H1 (cell line): ENCODE results near the gene IDUA. TPM values are rescaled to one million over a fixed set of nuclear protein-coding genes. Genes with fewer than 3 reads are reported as not detected.
A peak's percentile ranks its signal among the peaks of the same experiment; 100 is the strongest.

Experiments used
- CTCF ChIA-PET: fragments of 300-600 bp; sonication (Branson Sonifier 250); formaldehyde crosslinking; loops from one replicate; lab custom pipeline; 2021; ENCODE audit not compliant: partially characterized antibody; lab: Charles Lee
- POLR2A ChIA-PET: fragments of 300-600 bp; sonication (Branson Sonifier 250); formaldehyde crosslinking; loops from one replicate; lab custom pipeline; 2021; ENCODE audit warnings: inconsistent platforms; ENCODE audit not compliant: partially characterized antibody; lab: Charles Lee
- DNase-seq, 2 experiments: peaks; one replicate each; pipeline versions ENCODE4 v3.0.0 to v3.0.0-alpha.2; 2010 to 2022; ENCODE audit warnings: low spot score in 2 of 2, low read depth in 1 of 2, mixed read lengths in 1 of 2
- FAIRE-seq: peaks from 2 replicates; lab custom pipeline; 2011; peaks lifted over from hg19 to GRCh38; lab: Jason Lieb, UNC
- H2AFZ ChIP-seq: 2 replicates; pipeline ENCODE4 v1.8.1; 2012; ENCODE audit warnings: low read length, inconsistent platforms
- H2AK5ac ChIP-seq: 2 replicates; pipeline ENCODE4 v1.6.1; 2013; ENCODE audit warnings: low read depth, low read length
- H2BK120ac ChIP-seq: replicated peaks from 2 replicates; pipeline ENCODE3; 2013; ENCODE audit warnings: low read depth, low read length, inconsistent platforms
- H2BK12ac ChIP-seq: 2 replicates; pipeline ENCODE4 v1.6.1; 2013; ENCODE audit warnings: low read depth, low read length
- H2BK15ac ChIP-seq: 2 replicates; pipeline ENCODE4 v1.6.1; 2013; ENCODE audit warnings: low read length
- H2BK20ac ChIP-seq: 2 replicates; pipeline ENCODE4 v1.6.1; 2013; ENCODE audit warnings: low read length
- H2BK5ac ChIP-seq: 2 replicates; pipeline ENCODE4 v1.6.1; 2013; ENCODE audit warnings: low read depth, low read length
- H3K14ac ChIP-seq: 2 replicates; pipeline ENCODE4 v1.6.1; 2013; ENCODE audit warnings: inconsistent platforms; ENCODE audit not compliant: insufficient read length
- H3K18ac ChIP-seq: 2 replicates; pipeline ENCODE4 v1.6.1; 2013; ENCODE audit warnings: low read length; ENCODE audit errors: extremely low read depth
- H3K23ac ChIP-seq: 2 replicates; pipeline ENCODE4 v1.6.1; 2013; ENCODE audit warnings: inconsistent platforms; ENCODE audit not compliant: insufficient read length
- H3K23me2 ChIP-seq: 2 replicates; pipeline ENCODE4 v1.6.1; 2013; ENCODE audit warnings: low read depth, low read length
- H3K27ac ChIP-seq: 2 replicates; pipeline ENCODE4 v1.6.1; 2011; ENCODE audit warnings: low read depth, low read length, inconsistent platforms
- H3K27me3 ChIP-seq, 4 experiments: replicated peaks in 1 of 4; 1 replicate in 1 of 4; 2 replicates in 3 of 4; pipeline versions ENCODE4 v1.6.1 to v1.8.1; 2011 to 2013; ENCODE audit warnings: low read length in 3 of 4, mild to moderate bottlenecking in 3 of 4, inconsistent platforms in 2 of 4, mixed read lengths in 2 of 4, moderate library complexity in 1 of 4; ENCODE audit not compliant: control insufficient read depth in 3 of 4, insufficient read depth in 3 of 4; ENCODE audit errors: extremely low read depth in 1 of 4
- H3K36me3 ChIP-seq, 4 experiments: 2 replicates each; pipeline versions ENCODE4 v1.6.1 to v1.8.1; 2011 to 2013; ENCODE audit warnings: mild to moderate bottlenecking in 4 of 4, low read length in 3 of 4, moderate library complexity in 2 of 4, control low read depth in 1 of 4, inconsistent platforms in 1 of 4; ENCODE audit not compliant: insufficient read depth in 4 of 4, control insufficient read depth in 2 of 4
- H3K4ac ChIP-seq: replicated peaks from 2 replicates; pipeline ENCODE3; 2013; ENCODE audit warnings: low read length, low read depth, mixed read lengths, inconsistent platforms; ENCODE audit not compliant: insufficient read length
- H3K4me1 ChIP-seq, 4 experiments: replicated peaks in 1 of 4; 1 replicate in 1 of 4; 2 replicates in 3 of 4; pipeline versions ENCODE4 v1.6.1 to v1.8.1; 2011 to 2013; ENCODE audit warnings: low read length in 3 of 4, inconsistent platforms in 2 of 4, mixed read lengths in 1 of 4; ENCODE audit not compliant: insufficient read depth in 4 of 4, control insufficient read depth in 3 of 4
- H3K4me2 ChIP-seq, 2 experiments: 2 replicates each; pipeline versions ENCODE4 v1.6.1 to v1.8.1; 2011 to 2013; ENCODE audit warnings: low read depth in 2 of 2, low read length in 2 of 2, control low read depth in 1 of 2, inconsistent platforms in 1 of 2, mild to moderate bottlenecking in 1 of 2; ENCODE audit not compliant: insufficient read depth in 1 of 2
- H3K4me3 ChIP-seq, 4 experiments: fragments of 200-600, 300-600 bp in 1 of 4; sonication (generic), shearing (Covaris generic), sonication (Bioruptor Twin) in 1 of 4; 2 replicates each; pipeline versions ENCODE4 v1.5.1 to v1.8.1; 2011 to 2016; ENCODE audit warnings: low read length in 4 of 4, low read depth in 3 of 4, control low read depth in 2 of 4, inconsistent platforms in 2 of 4, mild to moderate bottlenecking in 2 of 4, mixed read lengths in 1 of 4, moderate library complexity in 1 of 4; ENCODE audit not compliant: insufficient read depth in 2 of 4; ENCODE audit errors: extremely low read depth in 1 of 4
- H3K56ac ChIP-seq: replicated peaks from 2 replicates; pipeline ENCODE3; 2013; ENCODE audit warnings: low read depth, mild to moderate bottlenecking, mixed read lengths, low read length, inconsistent platforms; ENCODE audit not compliant: insufficient read length
- H3K79me1 ChIP-seq: 2 replicates; pipeline ENCODE4 v1.6.1; 2013; ENCODE audit warnings: low read depth, low read length, control low read depth
- H3K79me2 ChIP-seq, 2 experiments: 2 replicates each; pipeline versions ENCODE4 v1.6.1 to v1.8.1; 2012 to 2013; ENCODE audit warnings: low read length in 2 of 2, mild to moderate bottlenecking in 2 of 2, inconsistent platforms in 1 of 2; ENCODE audit not compliant: insufficient read depth in 2 of 2, control insufficient read depth in 1 of 2
- H3K9ac ChIP-seq, 4 experiments: replicated peaks in 1 of 4; 1 replicate in 1 of 4; 2 replicates in 3 of 4; pipeline versions ENCODE4 v1.6.1 to v1.8.1; 2011 to 2013; ENCODE audit warnings: low read depth in 3 of 4, low read length in 3 of 4, control low read depth in 2 of 4, mild to moderate bottlenecking in 2 of 4, moderate library complexity in 2 of 4, inconsistent platforms in 1 of 4; ENCODE audit errors: extremely low read depth in 1 of 4
- H3K9me3 ChIP-seq, 2 experiments: 2 replicates each; pipeline versions ENCODE4 v1.6.1 to v1.8.1; 2012 to 2013; ENCODE audit warnings: mild to moderate bottlenecking in 2 of 2, moderate library complexity in 2 of 2, control low read depth in 1 of 2, inconsistent platforms in 1 of 2, low read depth in 1 of 2, low read length in 1 of 2, mixed read lengths in 1 of 2; ENCODE audit not compliant: insufficient read depth in 2 of 2
- H4K20me1 ChIP-seq, 2 experiments: replicated peaks in 1 of 2; 2 replicates each; pipeline versions ENCODE3 to v1.8.1; 2011 to 2013; ENCODE audit warnings: inconsistent platforms in 2 of 2, low read length in 2 of 2, mild to moderate bottlenecking in 1 of 2; ENCODE audit not compliant: insufficient read depth in 2 of 2, control insufficient read depth in 1 of 2
- H4K5ac ChIP-seq: 2 replicates; pipeline ENCODE4 v1.6.1; 2013; ENCODE audit warnings: low read length, low read depth, mixed read lengths, inconsistent platforms; ENCODE audit not compliant: insufficient read length
- H4K8ac ChIP-seq: 2 replicates; pipeline ENCODE4 v1.8.0; 2013; ENCODE audit warnings: mild to moderate bottlenecking, moderate library complexity, low read length, inconsistent platforms; ENCODE audit not compliant: insufficient read depth; ENCODE audit errors: extremely low read depth
- H4K91ac ChIP-seq: replicated peaks from 2 replicates; pipeline ENCODE3; 2013; ENCODE audit warnings: low read length, mixed read lengths, inconsistent platforms; ENCODE audit not compliant: insufficient read length
- EZH2 ChIP-seq: fragments of 200-600 bp; sonication (generic); IDR thresholded peaks from 2 replicates; pipeline ENCODE4 v1.7.1; 2012; ENCODE audit warnings: low read depth, mild to moderate bottlenecking, moderate library complexity, low read length, inconsistent platforms; ENCODE audit not compliant: severe bottlenecking
- SP2 ChIP-seq: IDR thresholded peaks from 2 replicates; pipeline ENCODE4 v1.6.1; 2012; ENCODE audit warnings: mild to moderate bottlenecking, low read length, inconsistent platforms
- SRF ChIP-seq: IDR thresholded peaks from 2 replicates; pipeline ENCODE4 v1.6.1; 2011; ENCODE audit warnings: mild to moderate bottlenecking, low read depth, low read length, moderate library complexity
- SUZ12 ChIP-seq: fragments of 200-600 bp; sonication (generic); IDR thresholded peaks from 2 replicates; pipeline ENCODE4 v1.6.1; 2012; ENCODE audit warnings: mild to moderate bottlenecking, inconsistent platforms, low read length, moderate library complexity, mixed read lengths
- WGBS, 2 experiments: shearing (Covaris generic) in 1 of 2; methylation state at CpG; one replicate each; pipeline versions ENCODE4 v1.1.6 to v1.1.7; 2013 to 2015; ENCODE audit warnings: low lambda C conversion rate in 2 of 2, mixed read lengths in 2 of 2, inconsistent platforms in 1 of 2, low coverage in 1 of 2, missing lambda C conversion rate in 1 of 2; ENCODE audit not compliant: insufficient replicate concordance in 2 of 2, insufficient coverage in 1 of 2, insufficient read length in 1 of 2; ENCODE audit errors: extremely low coverage in 1 of 2, missing lambda C conversion rate in 1 of 2; 5-methylcytosine and 5-hydroxymethylcytosine counted together
- polyA plus RNA-seq, 7 experiments: library from polyadenylated mRNA; depleted of rRNA in 3 of 7; stranded (reverse) in 5 of 7; unstranded in 2 of 7; fragments of >200 nt in 5 of 7; fragments of 200-250 nt in 2 of 7; gene quantifications; 1 replicate in 5 of 7; 2 replicates in 1 of 7; 4 replicates in 1 of 7; pipeline versions ENCODE4 v1.2.1 to v1.2.3, GENCODE V29; 2011 to 2013; ENCODE audit warnings: missing spikeins in 2 of 7, mixed read lengths in 2 of 7
- total RNA-seq: library from RNA; stranded (reverse); fragmentation: NEBNext Ultra II Directional; extraction: Animal tissue kit (Norgen Biotek cat#: 25700); gene quantifications from 2 replicates; pipeline ENCODE4 v1.2.1, GENCODE V29; 2021

The IDUA gene
- total and polyA plus RNA-seq, 2 of the 8 experiments (the other 6 are each of a cell fraction or from before 2014, with no cell fraction given) = 2.8 to 4.8 TPM

DNA sequence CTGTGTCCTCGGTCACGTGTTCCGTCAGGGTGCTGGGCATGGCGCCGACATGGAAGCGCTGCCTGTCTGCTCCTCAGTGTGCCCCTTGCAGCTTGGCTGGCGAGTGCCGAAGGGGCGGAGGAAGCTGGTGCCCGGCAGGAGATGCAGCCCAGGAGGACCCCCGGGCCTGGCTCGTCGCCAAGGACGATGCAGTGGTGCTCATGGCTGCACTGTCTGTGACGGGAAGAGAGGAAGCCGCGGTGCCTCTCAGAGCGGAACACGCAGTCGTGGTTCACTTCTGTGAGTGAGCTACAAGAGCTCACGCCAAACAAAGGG, 62.7 kb downstream of the IDUA start:
- H3K23me2 ChIP-seq = no peaks in the 10 kb centered on the region
- H3K4ac ChIP-seq = no peak overlapping the region
- no peaks in the 10 kb centered on the region for H3K79me2 ChIP-seq
- no peak overlapping the region for H2BK20ac ChIP-seq
- H3K27me3 ChIP-seq = peaks cover 0 to 19% (median 12%) of the 10 kb centered on the region in 4 experiments; a peak in 6 of 7 replicates
- peak in 1 of 2 experiments; percentile 37 for DNase-seq
- peak overlapping the region; percentile 81; the same call in 1 of the 2 replicates for H2BK15ac ChIP-seq
- no peak overlapping the region for H3K4me3 ChIP-seq
- H4K91ac ChIP-seq = no peak overlapping the region
- no peak overlapping the region for H2BK12ac ChIP-seq
- POLR2A ChIA-PET = no interaction called here
- no peak overlapping the region for H3K9ac ChIP-seq
- no peak overlapping the region for H4K8ac ChIP-seq
- no peak for FAIRE-seq
- no peak overlapping the region for H2BK5ac ChIP-seq
- no peaks in the 10 kb centered on the region for H3K36me3 ChIP-seq
- no peak overlapping the region for H4K5ac ChIP-seq
- TF ChIP-seq SRF = no peak
- TF ChIP-seq SP2 = no peak
- TF ChIP-seq SUZ12 = no peak
- TF ChIP-seq EZH2 = no peak
- H3K4me2 ChIP-seq = no peak overlapping the region
- H2BK120ac ChIP-seq = no peak overlapping the region
- no peaks in the 10 kb centered on the region for H3K9me3 ChIP-seq
- WGBS, 2 experiments = 99% methylated on average over 17 of the region's 21 CpGs; no CpG with 5 or more reads in 1 of the 2 experiments
- H3K4me1 ChIP-seq = no peaks in the 10 kb centered on the region; a peak in 1 of 7 replicates
- H4K20me1 ChIP-seq = peaks cover 0 to 2% of the 10 kb centered on the region in 2 experiments
- no peak overlapping the region for H3K14ac ChIP-seq
- no peak overlapping the region for H3K18ac ChIP-seq
- no peaks in the 10 kb centered on the region for H3K79me1 ChIP-seq
- no peak overlapping the region for H3K27ac ChIP-seq
- H2AFZ ChIP-seq = no peak overlapping the region
- H3K23ac ChIP-seq = no peak overlapping the region
- CTCF ChIA-PET = interaction anchor here (0.6 to 0.8 kb wide), 2 partner anchors 151 to 239 kb away, joined by 3 read pairs; no protein-coding TSS in a partner anchor
- no peak overlapping the region for H3K56ac ChIP-seq
- no peak overlapping the region for H2AK5ac ChIP-seq
